Right atrium auricular region (tissue), 2 donors: ENCODE data around the gene WDR70. TPM values are rescaled to one million over a fixed set of nuclear protein-coding genes. Genes with fewer than 3 reads are reported as not detected.

Experiments
- DNase-seq: peaks from one replicate; pipeline ENCODE4 v3.0.0-alpha.2; 2019; ENCODE audit warnings: low spot score
- H3K27ac ChIP-seq, 2 donors: fragments of 200-600 bp; sonication (generic); 1 replicate in 1 of 2; 2 replicates in 1 of 2; pipeline ENCODE4 v1.5.1; 2016 to 2019
- H3K27me3 ChIP-seq, 2 donors: fragments of 200-600 bp; sonication (generic); one replicate each; pipeline versions ENCODE4 v1.5.1 to v1.6.0; 2017 to 2019
- H3K36me3 ChIP-seq: fragments of 200-600 bp; sonication (generic); one replicate; pipeline ENCODE4 v1.5.1; 2016
- H3K4me1 ChIP-seq, 2 donors: fragments of 200-600 bp; sonication (generic); one replicate each; pipeline versions ENCODE4 v1.5.1 to v1.6.0; 2017 to 2019
- H3K4me3 ChIP-seq, 2 donors: fragments of 200-600 bp; sonication (generic); 1 replicate in 1 of 2; 2 replicates in 1 of 2; pipeline ENCODE4 v1.5.1; 2017 to 2019; ENCODE audit warnings: mild to moderate bottlenecking in 1 of 2, moderate library complexity in 1 of 2
- H3K9me3 ChIP-seq, 2 donors: fragments of 200-600 bp; sonication (generic); one replicate each; pipeline ENCODE4 v1.5.1; 2019
- CTCF ChIP-seq, 2 donors: fragments of 200-600 bp; sonication (generic); IDR thresholded peaks; one replicate each; pipeline ENCODE4 v1.5.1; 2019; ENCODE audit warnings: antibody characterized with exemption in 2 of 2
- total RNA-seq, 2 donors: library from RNA; depleted of rRNA; stranded (reverse); fragments of >200 nt; gene quantifications; one replicate each; pipeline ENCODE4 v1.1.0, GENCODE V29; 2016

Gene WDR70
- total RNA-seq, 2 donors from 2014 or later, result 8.2 to 12.2 TPM

GRCh38 chr5:37717276-37717612 is 338.1 kb downstream of the WDR70 start:
- TF ChIP-seq CTCF (IDR thresholded peaks at IDR 0.05), result no peak
- H3K4me1 ChIP-seq, result peaks cover 0 to 19% of the 10 kb centered on the region in 2 donors
- H3K9me3 ChIP-seq, result no peaks in the 10 kb centered on the region
- DNase-seq, result no peak
- H3K27ac ChIP-seq, result no peak overlapping the region
- H3K36me3 ChIP-seq, result no peaks in the 10 kb centered on the region
- H3K27me3 ChIP-seq, result no peaks in the 10 kb centered on the region
- H3K4me3 ChIP-seq, result no peak overlapping the region

GRCh38 chr5:37717613-37718431 is 338.7 kb downstream of the WDR70 start:
- no peak for TF ChIP-seq CTCF (IDR thresholded peaks at IDR 0.05)
- H3K4me3 ChIP-seq, result no peak overlapping the region
- no peaks in the 10 kb centered on the region for H3K27me3 ChIP-seq
- H3K9me3 ChIP-seq, result no peaks in the 10 kb centered on the region
- no peak for DNase-seq
- H3K36me3 ChIP-seq, result no peaks in the 10 kb centered on the region
- peaks cover 0 to 19% of the 10 kb centered on the region in 2 donors for H3K4me1 ChIP-seq
- no peak overlapping the region for H3K27ac ChIP-seq

GRCh38 chr5:37720550-37720952 is 341.4 kb downstream of the WDR70 start:
- Histone ChIP-seq H3K9me3 (no peaks in the 10 kb centered on the region), H3K4me1 (peaks cover 0 to 19% of the 10 kb centered on the region in 2 donors), H3K27ac (no peak overlapping the region), H3K27me3 (no peaks in the 10 kb centered on the region), H3K36me3 (no peaks in the 10 kb centered on the region), H3K4me3 (no peak overlapping the region)
- no peak for DNase-seq
- no peak for TF ChIP-seq CTCF (IDR thresholded peaks at IDR 0.05)

- Histone ChIP-seq H3K4me3 (no peak overlapping the region), H3K4me1 (peaks cover 0 to 19% of the 10 kb centered on the region in 2 donors), H3K36me3 (no peaks in the 10 kb centered on the region), H3K27ac (no peak overlapping the region), H3K9me3 (no peaks in the 10 kb centered on the region), H3K27me3 (no peaks in the 10 kb centered on the region)
- TF ChIP-seq CTCF (IDR thresholded peaks at IDR 0.05), result no peak
- no peak for DNase-seq
These were observed 342.3 kb downstream of the WDR70 start for GRCh38 chr5:37721447-37721871.

- TF ChIP-seq CTCF (IDR thresholded peaks at IDR 0.05), result no peak
- H3K9me3 ChIP-seq, result no peaks in the 10 kb centered on the region
- DNase-seq, result no peak
- peaks cover 0 to 10% of the 10 kb centered on the region in 2 donors for H3K4me1 ChIP-seq
- H3K27me3 ChIP-seq, result no peaks in the 10 kb centered on the region
- H3K27ac ChIP-seq, result no peak overlapping the region
- H3K4me3 ChIP-seq, result no peak overlapping the region
- peaks cover 5% of the 10 kb centered on the region for H3K36me3 ChIP-seq
These were observed 343.4 kb downstream of the WDR70 start for GRCh38 chr5:37722236-37723161.
